Measurements from ENCODE around the gene ACTR8. TPM values are rescaled to one million over a fixed set of nuclear protein-coding genes. Genes with fewer than 3 reads are reported as not detected.

ACTR8 gene
- total and polyA plus RNA-seq, 2 of the 13 experiments (the other 11 are each of a cell fraction or from before 2014, with no cell fraction given): 15.5 to 29.0 TPM

GRCh38 chr3:53881691-53882593 is at the start of gene ACTR8 (continued):
- TF ChIP-seq, protein P1, sequence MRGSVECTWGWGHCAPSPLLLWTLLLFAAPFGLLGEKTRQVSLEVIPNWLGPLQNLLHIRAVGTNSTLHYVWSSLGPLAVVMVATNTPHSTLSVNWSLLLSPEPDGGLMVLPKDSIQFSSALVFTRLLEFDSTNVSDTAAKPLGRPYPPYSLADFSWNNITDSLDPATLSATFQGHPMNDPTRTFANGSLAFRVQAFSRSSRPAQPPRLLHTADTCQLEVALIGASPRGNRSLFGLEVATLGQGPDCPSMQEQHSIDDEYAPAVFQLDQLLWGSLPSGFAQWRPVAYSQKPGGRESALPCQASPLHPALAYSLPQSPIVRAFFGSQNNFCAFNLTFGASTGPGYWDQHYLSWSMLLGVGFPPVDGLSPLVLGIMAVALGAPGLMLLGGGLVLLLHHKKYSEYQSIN (CRISPR knock-in tag; IDR thresholded peaks at IDR 0.05; ENCODE audit: borderline replicate concordance): no peak
- TF ChIP-seq, protein P2, sequence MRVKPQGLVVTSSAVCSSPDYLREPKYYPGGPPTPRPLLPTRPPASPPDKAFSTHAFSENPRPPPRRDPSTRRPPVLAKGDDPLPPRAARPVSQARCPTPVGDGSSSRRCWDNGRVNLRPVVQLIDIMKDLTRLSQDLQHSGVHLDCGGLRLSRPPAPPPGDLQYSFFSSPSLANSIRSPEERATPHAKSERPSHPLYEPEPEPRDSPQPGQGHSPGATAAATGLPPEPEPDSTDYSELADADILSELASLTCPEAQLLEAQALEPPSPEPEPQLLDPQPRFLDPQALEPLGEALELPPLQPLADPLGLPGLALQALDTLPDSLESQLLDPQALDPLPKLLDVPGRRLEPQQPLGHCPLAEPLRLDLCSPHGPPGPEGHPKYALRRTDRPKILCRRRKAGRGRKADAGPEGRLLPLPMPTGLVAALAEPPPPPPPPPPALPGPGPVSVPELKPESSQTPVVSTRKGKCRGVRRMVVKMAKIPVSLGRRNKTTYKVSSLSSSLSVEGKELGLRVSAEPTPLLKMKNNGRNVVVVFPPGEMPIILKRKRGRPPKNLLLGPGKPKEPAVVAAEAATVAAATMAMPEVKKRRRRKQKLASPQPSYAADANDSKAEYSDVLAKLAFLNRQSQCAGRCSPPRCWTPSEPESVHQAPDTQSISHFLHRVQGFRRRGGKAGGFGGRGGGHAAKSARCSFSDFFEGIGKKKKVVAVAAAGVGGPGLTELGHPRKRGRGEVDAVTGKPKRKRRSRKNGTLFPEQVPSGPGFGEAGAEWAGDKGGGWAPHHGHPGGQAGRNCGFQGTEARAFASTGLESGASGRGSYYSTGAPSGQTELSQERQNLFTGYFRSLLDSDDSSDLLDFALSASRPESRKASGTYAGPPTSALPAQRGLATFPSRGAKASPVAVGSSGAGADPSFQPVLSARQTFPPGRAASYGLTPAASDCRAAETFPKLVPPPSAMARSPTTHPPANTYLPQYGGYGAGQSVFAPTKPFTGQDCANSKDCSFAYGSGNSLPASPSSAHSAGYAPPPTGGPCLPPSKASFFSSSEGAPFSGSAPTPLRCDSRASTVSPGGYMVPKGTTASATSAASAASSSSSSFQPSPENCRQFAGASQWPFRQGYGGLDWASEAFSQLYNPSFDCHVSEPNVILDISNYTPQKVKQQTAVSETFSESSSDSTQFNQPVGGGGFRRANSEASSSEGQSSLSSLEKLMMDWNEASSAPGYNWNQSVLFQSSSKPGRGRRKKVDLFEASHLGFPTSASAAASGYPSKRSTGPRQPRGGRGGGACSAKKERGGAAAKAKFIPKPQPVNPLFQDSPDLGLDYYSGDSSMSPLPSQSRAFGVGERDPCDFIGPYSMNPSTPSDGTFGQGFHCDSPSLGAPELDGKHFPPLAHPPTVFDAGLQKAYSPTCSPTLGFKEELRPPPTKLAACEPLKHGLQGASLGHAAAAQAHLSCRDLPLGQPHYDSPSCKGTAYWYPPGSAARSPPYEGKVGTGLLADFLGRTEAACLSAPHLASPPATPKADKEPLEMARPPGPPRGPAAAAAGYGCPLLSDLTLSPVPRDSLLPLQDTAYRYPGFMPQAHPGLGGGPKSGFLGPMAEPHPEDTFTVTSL (CRISPR knock-in tag; IDR thresholded peaks at IDR 0.05; ENCODE audit: borderline replicate concordance): peak; percentile 53; the same call in 1 of the 2 replicates
- peak; percentile 68; the same call in 1 of the 2 replicates for TF ChIP-seq ZNF567 (CRISPR knock-in tag; IDR thresholded peaks at IDR 0.05; ENCODE audit: borderline replicate concordance)
- peak; percentile 45; the same call in 1 of the 2 replicates for TF ChIP-seq NR2F2 (IDR thresholded peaks at IDR 0.05; ENCODE audit: borderline replicate concordance, low read depth)
- TF ChIP-seq, protein P3, sequence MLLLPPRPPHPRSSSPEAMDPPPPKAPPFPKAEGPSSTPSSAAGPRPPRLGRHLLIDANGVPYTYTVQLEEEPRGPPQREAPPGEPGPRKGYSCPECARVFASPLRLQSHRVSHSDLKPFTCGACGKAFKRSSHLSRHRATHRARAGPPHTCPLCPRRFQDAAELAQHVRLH (CRISPR knock-in tag; IDR thresholded peaks at IDR 0.05; ENCODE audit: borderline replicate concordance, low read depth): peak; percentile 78; the same call in 1 of the 2 replicates
- no peak for TF ChIP-seq RBAK (CRISPR knock-in tag; IDR thresholded peaks at IDR 0.05)
- peak; percentile 52; the same call in 1 of the 2 replicates for TF ChIP-seq MEF2D (CRISPR knock-in tag; IDR thresholded peaks at IDR 0.05)
- TF ChIP-seq AFF4 (CRISPR knock-in tag; IDR thresholded peaks at IDR 0.05): no peak
- TF ChIP-seq, protein P4, sequence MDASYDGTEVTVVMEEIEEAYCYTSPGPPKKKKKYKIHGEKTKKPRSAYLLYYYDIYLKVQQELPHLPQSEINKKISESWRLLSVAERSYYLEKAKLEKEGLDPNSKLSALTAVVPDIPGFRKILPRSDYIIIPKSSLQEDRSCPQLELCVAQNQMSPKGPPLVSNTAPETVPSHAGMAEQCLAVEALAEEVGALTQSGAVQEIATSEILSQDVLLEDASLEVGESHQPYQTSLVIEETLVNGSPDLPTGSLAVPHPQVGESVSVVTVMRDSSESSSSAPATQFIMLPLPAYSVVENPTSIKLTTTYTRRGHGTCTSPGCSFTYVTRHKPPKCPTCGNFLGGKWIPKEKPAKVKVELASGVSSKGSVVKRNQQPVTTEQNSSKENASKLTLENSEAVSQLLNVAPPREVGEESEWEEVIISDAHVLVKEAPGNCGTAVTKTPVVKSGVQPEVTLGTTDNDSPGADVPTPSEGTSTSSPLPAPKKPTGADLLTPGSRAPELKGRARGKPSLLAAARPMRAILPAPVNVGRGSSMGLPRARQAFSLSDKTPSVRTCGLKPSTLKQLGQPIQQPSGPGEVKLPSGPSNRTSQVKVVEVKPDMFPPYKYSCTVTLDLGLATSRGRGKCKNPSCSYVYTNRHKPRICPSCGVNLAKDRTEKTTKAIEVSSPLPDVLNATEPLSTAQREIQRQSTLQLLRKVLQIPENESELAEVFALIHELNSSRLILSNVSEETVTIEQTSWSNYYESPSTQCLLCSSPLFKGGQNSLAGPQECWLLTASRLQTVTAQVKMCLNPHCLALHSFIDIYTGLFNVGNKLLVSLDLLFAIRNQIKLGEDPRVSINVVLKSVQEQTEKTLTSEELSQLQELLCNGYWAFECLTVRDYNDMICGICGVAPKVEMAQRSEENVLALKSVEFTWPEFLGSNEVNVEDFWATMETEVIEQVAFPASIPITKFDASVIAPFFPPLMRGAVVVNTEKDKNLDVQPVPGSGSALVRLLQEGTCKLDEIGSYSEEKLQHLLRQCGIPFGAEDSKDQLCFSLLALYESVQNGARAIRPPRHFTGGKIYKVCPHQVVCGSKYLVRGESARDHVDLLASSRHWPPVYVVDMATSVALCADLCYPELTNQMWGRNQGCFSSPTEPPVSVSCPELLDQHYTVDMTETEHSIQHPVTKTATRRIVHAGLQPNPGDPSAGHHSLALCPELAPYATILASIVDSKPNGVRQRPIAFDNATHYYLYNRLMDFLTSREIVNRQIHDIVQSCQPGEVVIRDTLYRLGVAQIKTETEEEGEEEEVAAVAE (CRISPR knock-in tag; IDR thresholded peaks at IDR 0.05; ENCODE audit: borderline replicate concordance): peak; percentile 76; the same call in 1 of the 2 replicates
- TF ChIP-seq ZNF672 (CRISPR knock-in tag; IDR thresholded peaks at IDR 0.05): no peak
- TF ChIP-seq SOX6 (IDR thresholded peaks at IDR 0.05): no peak
- TF ChIP-seq SOX6 (CRISPR knock-in tag; IDR thresholded peaks at IDR 0.05): peak; percentile 62

Data from HepG2 (cell line).